HepG2 (cell line): ENCODE measurements around the gene CD302. TPM values are rescaled to one million over a fixed set of nuclear protein-coding genes. Genes with fewer than 3 reads are reported as not detected.

Experiments
- CEBPB ChIP-seq: IDR thresholded peaks from 2 replicates; pipeline ENCODE4 v1.6.1; 2011; ENCODE audit warnings: low read depth, low read length, improper control_type of control experiment, borderline replicate concordance
- FOXK1 ChIP-seq: sonication (generic); formaldehyde crosslinking; IDR thresholded peaks from 2 replicates; pipeline ENCODE4 v1.4.0; 2020; ENCODE audit warnings: low read depth, missing genetic modification reagents, borderline replicate concordance
- GATAD1 ChIP-seq: IDR thresholded peaks from 2 replicates; pipeline ENCODE4 v1.6.1; 2016; ENCODE audit warnings: missing genetic modification reagents, missing compliant biosample characterization
- GATAD2A ChIP-seq: IDR thresholded peaks from 2 replicates; pipeline ENCODE4 v1.6.1; 2016
- HDAC2 ChIP-seq: sonication (generic); formaldehyde crosslinking; IDR thresholded peaks from 2 replicates; pipeline ENCODE4 v1.4.0; 2020; ENCODE audit warnings: missing genetic modification reagents
- HMG20A ChIP-seq: IDR thresholded peaks from 2 replicates; pipeline ENCODE4 v1.6.1; 2016; ENCODE audit warnings: borderline replicate concordance
- ISX ChIP-seq: sonication (generic); formaldehyde crosslinking; conservative IDR thresholded peaks from 2 replicates; pipeline ENCODE4 v1.5.0; 2020; ENCODE audit warnings: missing genetic modification reagents
- JUN ChIP-seq: sonication (generic); formaldehyde crosslinking; IDR thresholded peaks from 2 replicates; pipeline ENCODE4 v1.4.0; 2020; ENCODE audit warnings: mild to moderate bottlenecking, missing genetic modification reagents
- KLF16 ChIP-seq, 2 experiments: sonication (generic) in 1 of 2; formaldehyde crosslinking in 1 of 2; IDR thresholded peaks; 2 replicates each; pipeline versions ENCODE4 v1.6.1 to v1.8.0; 2016 to 2023; ENCODE audit warnings: missing genetic modification reagents in 2 of 2, missing compliant biosample characterization in 1 of 2
- MEF2D ChIP-seq: sonication (generic); formaldehyde crosslinking; IDR thresholded peaks from 2 replicates; pipeline ENCODE4 v1.5.1; 2020; ENCODE audit warnings: mild to moderate bottlenecking, missing genetic modification reagents
- NR2C2 ChIP-seq: sonication (generic); formaldehyde crosslinking; IDR thresholded peaks from 2 replicates; pipeline ENCODE4 v1.4.0; 2020; ENCODE audit warnings: missing genetic modification reagents, mild to moderate bottlenecking, moderate library complexity, borderline replicate concordance
- TGIF2 ChIP-seq: IDR thresholded peaks from 2 replicates; pipeline ENCODE4 v1.6.1; 2016; ENCODE audit warnings: control low read depth, missing compliant biosample characterization
- TSC22D2 ChIP-seq: sonication (generic); formaldehyde crosslinking; IDR thresholded peaks from 2 replicates; pipeline ENCODE4 v1.5.1; 2020; ENCODE audit warnings: missing genetic modification reagents, mild to moderate bottlenecking, borderline replicate concordance
- ZBTB43 ChIP-seq: sonication (generic); formaldehyde crosslinking; conservative IDR thresholded peaks from 2 replicates; pipeline ENCODE4 v1.4.0; 2020; ENCODE audit warnings: missing genetic modification reagents
- ZKSCAN8 ChIP-seq: IDR thresholded peaks from 2 replicates; pipeline ENCODE4 v1.6.1; 2016; ENCODE audit warnings: borderline replicate concordance, missing genetic modification reagents, missing compliant biosample characterization
- ZNF235 ChIP-seq: sonication (generic); formaldehyde crosslinking; IDR thresholded peaks from 2 replicates; pipeline ENCODE4 v1.8.1; 2023; ENCODE audit warnings: mild to moderate bottlenecking, missing genetic modification reagents, borderline replicate concordance
- ZNF333 ChIP-seq: sonication (generic); formaldehyde crosslinking; IDR thresholded peaks from 2 replicates; pipeline ENCODE4 v1.4.0; 2020; ENCODE audit warnings: mild to moderate bottlenecking, missing genetic modification reagents, borderline replicate concordance
- ZNF335 ChIP-seq: sonication (generic); formaldehyde crosslinking; IDR thresholded peaks from 2 replicates; pipeline ENCODE4 v1.4.0; 2020; ENCODE audit warnings: missing genetic modification reagents
- ZNF367 ChIP-seq: sonication (generic); formaldehyde crosslinking; IDR thresholded peaks from 2 replicates; pipeline ENCODE4 v1.4.0; 2020; ENCODE audit warnings: missing genetic modification reagents, borderline replicate concordance
- ZNF513 ChIP-seq: sonication (generic); formaldehyde crosslinking; conservative IDR thresholded peaks from 2 replicates; pipeline ENCODE4 v1.5.0; 2020; ENCODE audit warnings: missing genetic modification reagents
- ZNF550 ChIP-seq: sonication (generic); formaldehyde crosslinking; IDR thresholded peaks from 2 replicates; pipeline ENCODE4 v1.4.0; 2020; ENCODE audit warnings: mild to moderate bottlenecking, missing genetic modification reagents, borderline replicate concordance
- ZNF562 ChIP-seq: sonication (generic); formaldehyde crosslinking; IDR thresholded peaks from 2 replicates; pipeline ENCODE4 v1.8.0; 2022; ENCODE audit warnings: missing genetic modification reagents, borderline replicate concordance
- ZNF619 ChIP-seq: sonication (generic); formaldehyde crosslinking; IDR thresholded peaks from 2 replicates; pipeline ENCODE4 v1.4.0; 2020; ENCODE audit warnings: mild to moderate bottlenecking, missing genetic modification reagents
- ZNF879 ChIP-seq: sonication (generic); formaldehyde crosslinking; IDR thresholded peaks from 2 replicates; pipeline ENCODE4 v1.8.1; 2023; ENCODE audit warnings: missing genetic modification reagents
- ZSCAN22 ChIP-seq: sonication (generic); formaldehyde crosslinking; IDR thresholded peaks from 2 replicates; pipeline ENCODE4 v1.4.0; 2020; ENCODE audit warnings: mild to moderate bottlenecking, missing genetic modification reagents
- ZSCAN30 ChIP-seq: sonication (generic); formaldehyde crosslinking; IDR thresholded peaks from 2 replicates; pipeline ENCODE4 v1.5.0; 2020; ENCODE audit warnings: mild to moderate bottlenecking, missing genetic modification reagents
- polyA plus RNA-seq, 8 experiments: library from polyadenylated mRNA; depleted of rRNA in 3 of 8; stranded (reverse) in 7 of 8; unstranded in 1 of 8; fragments of >200 nt; fragmentation: Illumina TruSeq in 4 of 8; extraction: Trizol in 4 of 8; gene quantifications; 2 replicates each; pipeline versions ENCODE4 v1.2.1 to v1.2.3, GENCODE V29; 2011 to 2016; ENCODE audit warnings: low read depth in 4 of 8, missing spikeins in 1 of 8, mixed read lengths in 1 of 8; ENCODE audit not compliant: insufficient read depth in 1 of 8
- total RNA-seq, 5 experiments: library from RNA; depleted of rRNA; stranded (reverse); fragments of >200 nt; fragmentation: Illumina TruSeq; extraction: Trizol; gene quantifications; 2 replicates each; pipeline ENCODE4 v1.2.3, GENCODE V29; 2016; ENCODE audit warnings: low read depth in 1 of 5
- TF ChIP-seq, protein P1 (sequence below): sonication (generic); formaldehyde crosslinking; IDR thresholded peaks from 2 replicates; pipeline ENCODE4 v1.4.0; 2020; ENCODE audit warnings: missing genetic modification reagents
- TF ChIP-seq, protein P2 (sequence below): sonication (generic); formaldehyde crosslinking; IDR thresholded peaks from 2 replicates; pipeline ENCODE4 v1.8.1; 2023; ENCODE audit warnings: mild to moderate bottlenecking, missing genetic modification reagents

Gene CD302
- total and polyA plus RNA-seq, 2 of the 13 experiments (the other 11 are each of a cell fraction or from before 2014, with no cell fraction given) = 8.0 to 15.6 TPM

DNA sequence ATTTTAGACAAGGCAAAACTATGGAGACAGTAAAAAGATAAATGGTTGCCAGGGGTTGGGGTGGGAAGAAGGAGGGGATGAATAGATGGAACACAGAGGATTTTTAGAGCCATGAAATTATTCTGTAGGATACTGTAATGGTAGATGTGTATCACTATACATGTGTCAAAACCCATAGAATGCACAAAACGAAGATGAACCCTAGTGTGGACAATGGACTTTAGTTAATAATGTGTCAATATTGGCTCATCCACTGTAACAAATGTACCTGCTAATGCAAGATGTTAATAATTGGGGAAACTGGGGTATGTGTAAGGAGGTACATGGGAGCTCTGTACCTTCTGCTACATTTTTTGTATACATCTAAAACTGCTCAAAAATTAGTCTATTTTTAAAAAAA, 1.8 kb upstream of the CD302 start (continued):
- TF ChIP-seq ZNF619 = no peak
- TF ChIP-seq ZSCAN30 = no peak
- TF ChIP-seq, protein P1, sequence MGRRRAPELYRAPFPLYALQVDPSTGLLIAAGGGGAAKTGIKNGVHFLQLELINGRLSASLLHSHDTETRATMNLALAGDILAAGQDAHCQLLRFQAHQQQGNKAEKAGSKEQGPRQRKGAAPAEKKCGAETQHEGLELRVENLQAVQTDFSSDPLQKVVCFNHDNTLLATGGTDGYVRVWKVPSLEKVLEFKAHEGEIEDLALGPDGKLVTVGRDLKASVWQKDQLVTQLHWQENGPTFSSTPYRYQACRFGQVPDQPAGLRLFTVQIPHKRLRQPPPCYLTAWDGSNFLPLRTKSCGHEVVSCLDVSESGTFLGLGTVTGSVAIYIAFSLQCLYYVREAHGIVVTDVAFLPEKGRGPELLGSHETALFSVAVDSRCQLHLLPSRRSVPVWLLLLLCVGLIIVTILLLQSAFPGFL (CRISPR knock-in tag) = no peak
- TF ChIP-seq ZNF235 (CRISPR knock-in tag) = no peak
- peak; percentile 32; the same call in 1 of the 2 replicates for TF ChIP-seq FOXK1 (CRISPR knock-in tag)
- TF ChIP-seq NR2C2 (CRISPR knock-in tag) = peak; percentile 18; the same call in 1 of the 2 replicates
- TF ChIP-seq ZNF879 (CRISPR knock-in tag) = no peak
- TF ChIP-seq HDAC2 (CRISPR knock-in tag) = peak; percentile 60; the same call in 1 of the 2 replicates
- TF ChIP-seq TSC22D2 (CRISPR knock-in tag) = no peak
- TF ChIP-seq ZKSCAN8 (CRISPR knock-in tag) = no peak
- TF ChIP-seq ZSCAN22 (CRISPR knock-in tag) = no peak
- no peak for TF ChIP-seq ZNF513 (CRISPR knock-in tag)
- no peak for TF ChIP-seq ZNF562 (CRISPR knock-in tag)
- TF ChIP-seq MEF2D (CRISPR knock-in tag) = no peak
- no peak for TF ChIP-seq ZNF333 (CRISPR knock-in tag)
- no peak for TF ChIP-seq ISX (CRISPR knock-in tag)
- no peak for TF ChIP-seq ZBTB43 (CRISPR knock-in tag)
- TF ChIP-seq ZNF550 (CRISPR knock-in tag) = no peak
- TF ChIP-seq GATAD2A = peak; percentile 88
- no peak for TF ChIP-seq KLF16 (CRISPR knock-in tag; IDR thresholded peaks at IDR 0.05)
- TF ChIP-seq TGIF2 = no peak
- no peak for TF ChIP-seq ZNF367 (CRISPR knock-in tag)
- TF ChIP-seq, protein P2, sequence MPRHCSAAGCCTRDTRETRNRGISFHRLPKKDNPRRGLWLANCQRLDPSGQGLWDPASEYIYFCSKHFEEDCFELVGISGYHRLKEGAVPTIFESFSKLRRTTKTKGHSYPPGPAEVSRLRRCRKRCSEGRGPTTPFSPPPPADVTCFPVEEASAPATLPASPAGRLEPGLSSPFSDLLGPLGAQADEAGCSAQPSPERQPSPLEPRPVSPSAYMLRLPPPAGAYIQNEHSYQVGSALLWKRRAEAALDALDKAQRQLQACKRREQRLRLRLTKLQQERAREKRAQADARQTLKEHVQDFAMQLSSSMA (CRISPR knock-in tag) = no peak
- TF ChIP-seq JUN (CRISPR knock-in tag) = no peak
- TF ChIP-seq HMG20A (CRISPR knock-in tag) = peak; percentile 46; the same call in 1 of the 2 replicates
- TF ChIP-seq CEBPB = peak; percentile 71
- 0 out of 2 replicates have a peak, but pooled peaks have one; percentile 25 for TF ChIP-seq GATAD1 (CRISPR knock-in tag)
- TF ChIP-seq ZNF335 = no peak
